GM23338 (cell line): ENCODE results near the gene SNX14. TPM values are rescaled to one million over a fixed set of nuclear protein-coding genes. Genes with fewer than 3 reads are reported as not detected.

Experiments
- ATAC-seq: fragments of 200-7000 bp; cut with Tn5 transposase; 3 replicates; pipeline ENCODE4 v1.9.1; 2020
- DNase-seq: peaks from one replicate; pipeline ENCODE4 v3.0.0-alpha.2; 2015; ENCODE audit warnings: low spot score
- H2AFZ ChIP-seq: fragments of 200-600 bp; sonication (generic); 2 replicates; pipeline ENCODE4 v1.8.0; 2016; ENCODE audit warnings: antibody characterized with exemption, mild to moderate bottlenecking, moderate library complexity
- H3F3A ChIP-seq: fragments of 200-600 bp; sonication (generic); replicated peaks from 2 replicates; pipeline ENCODE4 v1.8.0; 2017; ENCODE audit warnings: antibody characterized with exemption, mixed run types, low read depth
- H3K27ac ChIP-seq: fragments of 200-600 bp; sonication (generic); 2 replicates; pipeline ENCODE4 v1.6.1; 2016; ENCODE audit warnings: low read depth
- H3K27me3 ChIP-seq: fragments of 200-600 bp; sonication (generic); 2 replicates; pipeline ENCODE4 v1.8.0; 2016; ENCODE audit warnings: mild to moderate bottlenecking, mixed run types, moderate library complexity; ENCODE audit not compliant: insufficient read depth
- H3K36me3 ChIP-seq: fragments of 200-600 bp; sonication (generic); 2 replicates; pipeline ENCODE4 v1.8.0; 2016; ENCODE audit warnings: mild to moderate bottlenecking; ENCODE audit not compliant: insufficient read depth
- H3K4me1 ChIP-seq: fragments of 200-600 bp; sonication (generic); 2 replicates; pipeline ENCODE4 v1.8.0; 2016; ENCODE audit warnings: mild to moderate bottlenecking, moderate library complexity; ENCODE audit not compliant: insufficient read depth
- H3K4me2 ChIP-seq: fragments of 200-600 bp; sonication (generic); 2 replicates; pipeline ENCODE4 v1.7.1; 2017; ENCODE audit warnings: mixed run types
- H3K4me3 ChIP-seq: fragments of 200-600 bp; sonication (generic); 2 replicates; pipeline ENCODE4 v1.6.1; 2016; ENCODE audit warnings: mixed run types
- H3K79me2 ChIP-seq: fragments of 200-600 bp; sonication (generic); replicated peaks from 2 replicates; pipeline ENCODE4 v1.8.0; 2017; ENCODE audit warnings: mild to moderate bottlenecking; ENCODE audit not compliant: insufficient read depth
- H3K9me2 ChIP-seq: fragments of 200-600 bp; sonication (generic); 2 replicates; pipeline ENCODE4 v1.8.0; 2017; ENCODE audit not compliant: insufficient read depth
- H4K20me1 ChIP-seq: fragments of 200-600 bp; sonication (generic); replicated peaks from 2 replicates; pipeline ENCODE4 v1.8.0; 2017; ENCODE audit warnings: mild to moderate bottlenecking; ENCODE audit not compliant: insufficient read depth
- H3K27ac Mint-ChIP-seq: 2 replicates; pipeline ENCODE4 v1.8.0; 2020; ENCODE audit warnings: inconsistent platforms, mild to moderate bottlenecking, moderate library complexity, mixed read lengths
- H3K27me3 Mint-ChIP-seq: 3 replicates; pipeline ENCODE4 v1.8.0; 2022; ENCODE audit warnings: low read depth, mild to moderate bottlenecking, moderate library complexity, mixed read lengths, inconsistent platforms; ENCODE audit not compliant: insufficient read depth, poor library complexity
- H3K36me3 Mint-ChIP-seq: 3 replicates; pipeline ENCODE4 v1.8.0; 2021; ENCODE audit warnings: low read depth, mild to moderate bottlenecking, inconsistent platforms, moderate library complexity, mixed read lengths
- H3K4me1 Mint-ChIP-seq: 3 replicates; pipeline ENCODE4 v1.8.0; 2020; ENCODE audit warnings: mild to moderate bottlenecking, inconsistent platforms, mixed read lengths
- H3K4me3 Mint-ChIP-seq: 3 replicates; pipeline ENCODE4 v1.8.0; 2021; ENCODE audit warnings: moderate library complexity, mild to moderate bottlenecking, inconsistent platforms, mixed read lengths
- H3K9me3 Mint-ChIP-seq: 3 replicates; pipeline ENCODE4 v1.8.0; 2020; ENCODE audit warnings: moderate library complexity, mild to moderate bottlenecking, inconsistent platforms, mixed read lengths
- CREB1 ChIP-seq: fragments of 250-450 bp; sonication (Bioruptor Pico); IDR thresholded peaks from 2 replicates; pipeline ENCODE4 v1.5.0; 2020; ENCODE audit warnings: low read depth, mild to moderate bottlenecking, moderate library complexity
- CTCF ChIP-seq, 2 experiments: fragments of 200-600 bp in 1 of 2; sonication (generic) in 1 of 2; conservative IDR thresholded peaks; 2 replicates each; pipeline versions ENCODE4 v1.5.1 to v1.6.1; 2016 to 2017; ENCODE audit warnings: antibody characterized with exemption in 2 of 2, low read depth in 2 of 2, mild to moderate bottlenecking in 2 of 2, moderate library complexity in 1 of 2
- ETS1 ChIP-seq: IDR thresholded peaks from 2 replicates; pipeline ENCODE4 v1.6.1; 2016; ENCODE audit warnings: antibody characterized with exemption
- EZH2phosphoT487 ChIP-seq: fragments of 200-600 bp; sonication (generic); IDR thresholded peaks from one replicate; pipeline ENCODE4 v1.8.1; 2018; ENCODE audit warnings: antibody characterized with exemption; ENCODE audit not compliant: unreplicated experiment
- NANOG ChIP-seq: IDR thresholded peaks from 2 replicates; pipeline ENCODE4 v1.6.1; 2016; ENCODE audit warnings: antibody characterized with exemption, borderline replicate concordance
- POLR2AphosphoS5 ChIP-seq: IDR thresholded peaks from 2 replicates; pipeline ENCODE4 v1.6.1; 2016; ENCODE audit warnings: antibody characterized with exemption, low read depth
- REST ChIP-seq: IDR thresholded peaks from one replicate; pipeline ENCODE4 v1.6.1; 2018; ENCODE audit warnings: antibody characterized with exemption; ENCODE audit not compliant: unreplicated experiment
- STAT1 ChIP-seq: IDR thresholded peaks from one replicate; pipeline ENCODE4 v1.6.1; 2016; ENCODE audit warnings: antibody characterized with exemption; ENCODE audit not compliant: unreplicated experiment
- ZNF114 ChIP-seq: fragments of 250-450 bp; sonication (Bioruptor Pico); IDR thresholded peaks from 2 replicates; pipeline ENCODE4 v1.5.0; 2020; ENCODE audit warnings: mild to moderate bottlenecking, moderate library complexity
- ZNF331 ChIP-seq: fragments of 250-450 bp; sonication (Bioruptor Pico); IDR thresholded peaks from 2 replicates; pipeline ENCODE4 v1.5.0; 2020; ENCODE audit warnings: low read depth, mild to moderate bottlenecking, moderate library complexity
- polyA plus RNA-seq: library from polyadenylated mRNA; unstranded; fragments of >200 nt; fragmentation: Nextera tagmentation; extraction: Ambion mirVana; gene quantifications from 2 replicates; pipeline ENCODE4 v1.2.1, GENCODE V29; 2016
- total RNA-seq: library from RNA; depleted of rRNA; stranded (reverse); fragments of >200 nt; shearing (Covaris generic); gene quantifications from 2 replicates; pipeline ENCODE4 v1.2.3, GENCODE V29; 2014

SNX14 gene
- total and polyA plus RNA-seq, 2 experiments from 2014 or later = 23.1 to 32.0 TPM

DNA sequence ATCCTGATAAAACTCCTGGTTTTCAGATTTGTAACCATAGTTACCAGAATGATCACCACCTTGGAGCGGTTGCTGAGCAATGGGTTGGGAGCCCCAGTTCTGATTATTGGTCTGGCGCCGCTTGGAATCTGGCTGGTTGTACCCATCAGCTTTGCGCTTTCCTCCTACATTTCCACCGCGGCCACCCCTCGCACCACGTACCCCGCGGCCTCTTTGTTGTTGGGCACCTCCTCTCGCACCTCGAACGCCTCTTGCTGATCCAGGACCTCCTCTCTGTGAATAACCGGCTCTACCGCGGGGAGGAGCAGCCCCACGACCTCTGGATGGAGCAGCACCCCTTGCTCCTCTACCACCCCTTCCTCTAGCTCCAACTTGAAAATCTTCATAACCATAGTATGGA is 21.1 kb upstream of the SNX14 start (continued):
- TF ChIP-seq ETS1 (no peak), ZNF331 (no peak), CTCF (conservative IDR thresholded peaks at IDR 0.05; ENCODE audit: low read depth in 2 of 2) (no peak)

DNA sequence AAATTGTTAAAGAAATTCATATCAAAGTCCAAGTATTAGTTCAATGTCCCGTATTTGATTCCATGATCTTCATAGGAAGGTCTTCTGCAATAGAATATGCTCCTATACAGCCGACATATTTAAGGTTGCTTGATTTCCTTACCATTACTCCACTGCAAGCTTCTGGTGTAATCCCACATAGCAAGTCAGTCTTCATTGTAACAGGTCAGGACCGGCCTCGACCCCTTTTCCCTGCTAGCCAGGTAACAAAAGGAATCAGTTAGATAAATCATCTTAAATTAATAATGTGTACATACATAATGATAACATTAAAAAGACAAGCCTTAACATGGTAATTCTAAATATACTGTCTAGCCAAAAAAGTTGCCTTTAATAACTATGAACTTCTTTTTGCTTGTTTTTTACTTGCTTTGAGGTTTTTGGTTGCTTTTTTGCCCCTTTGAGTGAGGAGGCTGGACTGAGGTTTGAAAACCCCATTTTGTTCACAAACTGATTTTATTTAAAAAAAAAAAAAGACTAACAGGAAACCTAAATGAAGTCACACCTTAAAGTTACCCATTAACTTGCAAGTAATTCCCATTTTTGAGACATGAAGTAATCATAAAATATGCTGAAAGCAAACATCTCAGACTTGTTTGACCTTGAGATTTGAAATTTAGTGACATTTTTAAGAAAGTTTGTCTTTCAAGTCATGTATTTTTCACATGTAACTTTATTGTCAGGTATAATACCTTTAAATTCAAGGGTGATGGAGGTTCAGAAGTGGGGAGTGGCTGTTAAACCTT is 19.2 kb upstream of the SNX14 start:
- Histone ChIP-seq H3K36me3 (peaks cover 67% of the 10 kb centered on the region), H3K27ac (no peak overlapping the region), H3K9me2 (no peaks in the 10 kb centered on the region), H4K20me1 (peaks cover 52% of the 10 kb centered on the region), H3K27me3 (no peaks in the 10 kb centered on the region), H3K4me1 (no peaks in the 10 kb centered on the region), H3K4me2 (no peak overlapping the region), H3K79me2 (peaks cover 42% of the 10 kb centered on the region), H3F3A (peaks cover 19% of the 10 kb centered on the region; the same call in 1 of the 2 replicates), H3K4me3 (no peak overlapping the region), H2AFZ (no peak overlapping the region)
- peaks cover 11% of the 10 kb centered on the region; the same call in 2 of the 3 replicates for H3K4me1 Mint-ChIP-seq
- H3K27ac Mint-ChIP-seq = no peak overlapping the region
- no peak for ATAC-seq
- H3K9me3 Mint-ChIP-seq = no peaks in the 10 kb centered on the region
- H3K27me3 Mint-ChIP-seq = peaks cover 7% of the 10 kb centered on the region
- no peak for DNase-seq
- H3K4me3 Mint-ChIP-seq = no peak overlapping the region
- peaks cover 84% of the 10 kb centered on the region for H3K36me3 Mint-ChIP-seq
- TF ChIP-seq REST = no peak
- TF ChIP-seq STAT1 = no peak
- TF ChIP-seq ZNF114 (CRISPR knock-in tag) = no peak
- TF ChIP-seq CTCF (conservative IDR thresholded peaks at IDR 0.05; ENCODE audit: low read depth in 2 of 2) = no peak
- TF ChIP-seq CREB1 (CRISPR knock-in tag) = no peak
- no peak for TF ChIP-seq EZH2phosphoT487
- TF ChIP-seq ZNF331 = no peak
- TF ChIP-seq NANOG = no peak
- no peak for TF ChIP-seq POLR2AphosphoS5
